OCI-LY1 (cell line): ENCODE data around the gene PLD1.

Experiments used
- H2AFZ ChIP-seq: fragments of 200-600 bp; sonication (generic), shearing (Covaris generic); 2 replicates; pipeline ENCODE4 v1.6.0; 2014; ENCODE audit warnings: antibody characterized with exemption, mild to moderate bottlenecking, low read length
- H3F3A ChIP-seq: fragments of 200-600 bp; sonication (generic), shearing (Covaris generic); 2 replicates; pipeline ENCODE4 v1.6.0; 2014; ENCODE audit warnings: mild to moderate bottlenecking, antibody characterized with exemption, low read length, moderate library complexity; ENCODE audit not compliant: insufficient read depth
- H3K27ac ChIP-seq: fragments of 200-600 bp; sonication (generic); 2 replicates; pipeline ENCODE4 v1.5.1; 2014; ENCODE audit warnings: low read length, mixed run types, mild to moderate bottlenecking, low read depth; ENCODE audit not compliant: poor library complexity, severe bottlenecking
- H3K27me3 ChIP-seq: fragments of 200-600 bp; sonication (generic); 2 replicates; pipeline ENCODE4 v1.6.0; 2014; ENCODE audit warnings: antibody characterized with exemption, mild to moderate bottlenecking, low read length, moderate library complexity; ENCODE audit not compliant: insufficient read depth
- H3K36me3 ChIP-seq: fragments of 200-600 bp; sonication (generic); 2 replicates; pipeline ENCODE4 v1.6.1; 2014; ENCODE audit warnings: mild to moderate bottlenecking, antibody characterized with exemption, low read length, moderate library complexity, mixed read lengths; ENCODE audit not compliant: insufficient read depth
- H3K4me1 ChIP-seq: fragments of 200-600 bp; sonication (generic); 2 replicates; pipeline ENCODE4 v1.5.1; 2014; ENCODE audit warnings: mild to moderate bottlenecking, low read length, moderate library complexity; ENCODE audit not compliant: insufficient read depth, severe bottlenecking
- H3K4me2 ChIP-seq: fragments of 200-600 bp; sonication (generic), shearing (Covaris generic); 2 replicates; pipeline ENCODE4 v1.6.1; 2014; ENCODE audit warnings: low read length
- H3K4me3 ChIP-seq: fragments of 200-600 bp; sonication (generic); 2 replicates; pipeline ENCODE4 v1.5.1; 2014; ENCODE audit warnings: low read length, low read depth, mild to moderate bottlenecking, mixed read lengths; ENCODE audit not compliant: poor library complexity, severe bottlenecking
- H3K79me2 ChIP-seq: fragments of 200-600 bp; shearing (Covaris generic); 2 replicates; pipeline ENCODE4 v1.6.1; 2016; ENCODE audit warnings: mixed run types, low read length, mixed read lengths; ENCODE audit not compliant: insufficient read depth
- H3K9ac ChIP-seq: fragments of 200-600 bp; sonication (generic), shearing (Covaris generic); 2 replicates; pipeline ENCODE4 v1.6.1; 2014; ENCODE audit warnings: mild to moderate bottlenecking, low read length, mixed read lengths
- H3K9me2 ChIP-seq: fragments of 200-600 bp; sonication (generic), shearing (Covaris generic); 2 replicates; pipeline ENCODE4 v1.6.1; 2014; ENCODE audit warnings: low read depth, mild to moderate bottlenecking, low read length, mixed read lengths
- H3K9me3 ChIP-seq: fragments of 200-600 bp; shearing (Covaris generic); 2 replicates; pipeline ENCODE4 v1.6.1; 2014; ENCODE audit warnings: low read length, mixed read lengths
- H4K20me1 ChIP-seq: fragments of 200-600 bp; sonication (generic), shearing (Covaris generic); 2 replicates; pipeline ENCODE4 v1.6.0; 2016; ENCODE audit warnings: mild to moderate bottlenecking, low read length; ENCODE audit not compliant: insufficient read depth
- EZH2 ChIP-seq: fragments of 200-600 bp; sonication (generic), shearing (Covaris generic); IDR thresholded peaks from 2 replicates; pipeline ENCODE4 v1.8.0; 2017; ENCODE audit warnings: borderline replicate concordance, mixed run types, mild to moderate bottlenecking, antibody characterized with exemption, low read length, moderate library complexity, mixed read lengths
- TF ChIP-seq, protein P1 (sequence below): fragments of 200-600 bp; sonication (generic), shearing (Covaris generic); IDR thresholded peaks from 2 replicates; pipeline ENCODE4 v1.5.1; 2017; ENCODE audit warnings: mild to moderate bottlenecking, antibody characterized with exemption, low read length, moderate library complexity, mixed read lengths

The PLD1 gene

GRCh38 chr3:171600030-171600429, 210.3 kb downstream of the PLD1 start:
- no peaks in the 10 kb centered on the region for H3K27me3 ChIP-seq
- H3K9ac ChIP-seq: no peak overlapping the region
- no peaks in the 10 kb centered on the region for H3K36me3 ChIP-seq
- no peak overlapping the region for H3K4me2 ChIP-seq
- no peaks in the 10 kb centered on the region for H3F3A ChIP-seq
- H3K4me3 ChIP-seq: no peak overlapping the region
- no peaks in the 10 kb centered on the region for H3K4me1 ChIP-seq
- no peaks in the 10 kb centered on the region for H3K79me2 ChIP-seq
- H4K20me1 ChIP-seq: no peaks in the 10 kb centered on the region
- no peaks in the 10 kb centered on the region for H3K9me3 ChIP-seq
- no peak overlapping the region for H2AFZ ChIP-seq
- H3K27ac ChIP-seq: no peak overlapping the region
- no peaks in the 10 kb centered on the region for H3K9me2 ChIP-seq
- TF ChIP-seq EZH2: no peak
- TF ChIP-seq, protein P1, sequence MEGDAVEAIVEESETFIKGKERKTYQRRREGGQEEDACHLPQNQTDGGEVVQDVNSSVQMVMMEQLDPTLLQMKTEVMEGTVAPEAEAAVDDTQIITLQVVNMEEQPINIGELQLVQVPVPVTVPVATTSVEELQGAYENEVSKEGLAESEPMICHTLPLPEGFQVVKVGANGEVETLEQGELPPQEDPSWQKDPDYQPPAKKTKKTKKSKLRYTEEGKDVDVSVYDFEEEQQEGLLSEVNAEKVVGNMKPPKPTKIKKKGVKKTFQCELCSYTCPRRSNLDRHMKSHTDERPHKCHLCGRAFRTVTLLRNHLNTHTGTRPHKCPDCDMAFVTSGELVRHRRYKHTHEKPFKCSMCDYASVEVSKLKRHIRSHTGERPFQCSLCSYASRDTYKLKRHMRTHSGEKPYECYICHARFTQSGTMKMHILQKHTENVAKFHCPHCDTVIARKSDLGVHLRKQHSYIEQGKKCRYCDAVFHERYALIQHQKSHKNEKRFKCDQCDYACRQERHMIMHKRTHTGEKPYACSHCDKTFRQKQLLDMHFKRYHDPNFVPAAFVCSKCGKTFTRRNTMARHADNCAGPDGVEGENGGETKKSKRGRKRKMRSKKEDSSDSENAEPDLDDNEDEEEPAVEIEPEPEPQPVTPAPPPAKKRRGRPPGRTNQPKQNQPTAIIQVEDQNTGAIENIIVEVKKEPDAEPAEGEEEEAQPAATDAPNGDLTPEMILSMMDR: no peak

DNA sequence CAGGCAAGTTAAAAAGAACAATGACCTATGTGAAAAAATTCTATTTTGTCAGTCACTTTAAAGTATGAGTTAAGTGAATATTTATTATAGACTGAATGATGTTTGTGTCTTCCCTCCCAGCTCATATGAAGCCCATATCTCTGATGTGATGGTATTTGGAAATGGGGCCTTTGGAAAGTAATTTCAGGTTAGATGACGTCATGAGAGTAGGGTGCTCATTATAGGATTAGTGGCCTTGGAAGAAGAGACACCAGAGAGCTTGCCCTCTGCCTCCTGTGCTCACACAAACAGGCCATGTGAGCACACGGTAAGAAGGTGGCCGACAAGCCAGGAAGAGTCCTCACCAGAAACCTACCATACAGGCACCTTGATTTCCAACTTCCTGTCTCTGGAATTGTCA, 211.3 kb downstream of the PLD1 start:
- H3F3A ChIP-seq: no peaks in the 10 kb centered on the region
- no peaks in the 10 kb centered on the region for H3K9me3 ChIP-seq
- no peak overlapping the region for H3K4me2 ChIP-seq
- H3K9ac ChIP-seq: no peak overlapping the region
- no peaks in the 10 kb centered on the region for H3K4me1 ChIP-seq
- no peak overlapping the region for H3K4me3 ChIP-seq
- no peaks in the 10 kb centered on the region for H3K27me3 ChIP-seq
- no peaks in the 10 kb centered on the region for H4K20me1 ChIP-seq
- no peak overlapping the region for H2AFZ ChIP-seq
- no peaks in the 10 kb centered on the region for H3K36me3 ChIP-seq
- H3K9me2 ChIP-seq: no peaks in the 10 kb centered on the region
- no peaks in the 10 kb centered on the region for H3K79me2 ChIP-seq
- H3K27ac ChIP-seq: no peak overlapping the region
- TF ChIP-seq, protein P1: no peak
- no peak for TF ChIP-seq EZH2

GRCh38 chr3:171592786-171593185, 217.5 kb downstream of the PLD1 start:
- TF ChIP-seq, protein P1: no peak
- no peak for TF ChIP-seq EZH2
- H3K4me3 ChIP-seq: no peak overlapping the region
- no peak overlapping the region for H3K4me2 ChIP-seq
- H3K4me1 ChIP-seq: no peaks in the 10 kb centered on the region
- H3K9ac ChIP-seq: no peak overlapping the region
- H3K79me2 ChIP-seq: no peaks in the 10 kb centered on the region
- H3K9me3 ChIP-seq: no peaks in the 10 kb centered on the region
- no peaks in the 10 kb centered on the region for H3K27me3 ChIP-seq
- H3F3A ChIP-seq: no peaks in the 10 kb centered on the region
- no peaks in the 10 kb centered on the region for H3K9me2 ChIP-seq
- no peaks in the 10 kb centered on the region for H3K36me3 ChIP-seq
- H2AFZ ChIP-seq: no peak overlapping the region
- no peaks in the 10 kb centered on the region for H4K20me1 ChIP-seq
- H3K27ac ChIP-seq: no peak overlapping the region
